CD4-positive, alpha-beta T cell treated with Interleukin-15 for 4 hours (primary cell): Measurements from ENCODE around the gene MPC2.
"Not testable (repeated sequence)": the region's sequence is repeated elsewhere in the genome, so short reads cannot be mapped to it uniquely, and the experiment has no call there.

Source experiments
- DNase-seq: peaks from one replicate; pipeline ENCODE4 v3.0.0-alpha.2; 2020; ENCODE audit warnings: low spot score

The MPC2 gene

DNA sequence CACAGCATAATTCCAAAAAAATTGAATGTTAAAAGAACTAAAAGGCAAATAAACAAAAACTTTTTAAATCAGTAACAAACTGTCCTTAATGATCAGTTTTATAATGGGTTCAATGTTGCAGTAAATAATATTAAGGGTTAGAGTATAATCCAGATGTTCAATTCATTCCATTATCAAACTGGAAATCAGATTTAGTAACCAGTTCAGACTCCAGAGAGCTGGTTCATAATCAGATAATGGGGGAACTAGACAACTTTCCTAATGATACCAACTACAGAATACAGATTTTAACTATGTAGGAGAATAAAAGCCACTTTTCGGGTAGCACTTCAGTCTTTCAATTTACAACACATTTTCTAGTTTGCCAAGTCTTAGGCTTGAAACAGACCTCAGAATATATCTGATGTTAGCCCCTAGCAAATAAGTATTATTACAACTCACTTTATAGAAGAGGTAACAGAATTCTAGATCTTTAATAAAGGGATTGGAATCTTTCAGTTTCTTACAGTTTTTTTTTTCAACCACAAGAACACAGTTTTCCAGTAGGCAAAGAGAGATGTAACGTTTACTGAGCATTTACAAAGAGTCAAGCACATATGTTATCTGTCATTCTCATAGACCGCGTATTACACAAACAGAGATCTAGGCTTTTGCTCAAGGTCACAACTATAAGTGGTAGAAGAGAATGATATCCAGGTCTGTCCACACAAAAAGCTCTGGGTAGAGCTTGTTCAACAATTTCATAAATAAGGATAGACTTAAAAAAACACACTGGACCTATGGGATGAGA, 2.3 kb downstream of the MPC2 start:
- DNase-seq, result peak; percentile 2

GRCh38 chr1:167933788-167934187, 3.1 kb downstream of the MPC2 start:
- DNase-seq, result no peak

GRCh38 chr1:167929725-167930124, 7.1 kb downstream of the MPC2 start:
- no peak for DNase-seq

DNA sequence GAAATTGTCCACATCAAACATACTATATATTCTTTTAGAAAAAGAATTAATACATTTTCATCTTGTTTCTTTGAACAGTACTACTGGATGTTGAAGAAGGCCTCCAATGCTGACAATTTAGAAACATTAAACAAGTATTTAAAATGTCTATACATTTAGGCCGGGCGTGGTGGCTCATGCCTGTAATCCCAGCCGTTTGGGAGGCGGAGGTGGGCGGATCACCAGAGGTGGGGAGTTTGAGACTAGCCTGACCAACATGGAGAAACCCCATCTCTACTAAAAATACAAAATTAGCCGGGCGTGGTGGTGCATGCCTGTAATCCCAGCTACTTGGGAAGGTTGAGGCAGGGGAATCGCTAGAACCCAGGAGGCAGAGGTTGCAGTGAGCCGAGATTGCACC, 8.0 kb downstream of the MPC2 start:
- not testable (repeated sequence) for DNase-seq

GRCh38 chr1:167928457-167928852, 8.4 kb downstream of the MPC2 start:
- no peak for DNase-seq

DNA sequence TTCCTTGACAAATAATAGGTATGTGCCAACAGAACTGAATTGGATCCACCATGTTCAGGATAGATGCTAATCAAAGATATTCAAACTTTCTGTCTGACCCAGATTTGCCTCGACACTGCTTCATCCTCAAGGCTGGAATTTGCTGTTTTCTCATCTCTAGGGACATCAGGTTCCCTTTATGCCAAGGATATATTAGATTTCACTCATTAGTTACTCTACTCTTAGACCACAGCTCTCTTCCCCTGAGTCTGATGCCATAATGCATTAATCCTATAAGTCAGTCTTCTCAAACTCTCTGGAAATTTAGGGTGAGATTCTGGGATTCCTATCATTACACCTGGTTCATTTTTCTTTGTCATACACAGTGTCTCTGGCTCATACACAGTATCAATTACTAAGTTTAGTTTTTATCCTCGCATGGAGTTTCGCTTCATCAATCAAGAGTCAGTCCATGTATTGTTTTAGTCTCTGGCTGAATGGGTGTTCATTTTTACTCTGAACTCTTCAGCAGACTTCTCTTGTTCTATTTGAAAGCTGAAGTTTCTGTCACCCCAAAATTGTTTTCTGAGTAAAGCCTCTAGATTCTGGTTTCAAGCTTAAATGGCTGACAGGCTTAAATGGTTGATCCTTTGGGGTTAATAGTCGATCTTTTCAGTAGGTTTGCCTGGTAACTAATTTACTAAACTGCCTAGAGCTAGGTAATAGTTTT, 9.7 kb downstream of the MPC2 start:
- DNase-seq, result no peak

DNA sequence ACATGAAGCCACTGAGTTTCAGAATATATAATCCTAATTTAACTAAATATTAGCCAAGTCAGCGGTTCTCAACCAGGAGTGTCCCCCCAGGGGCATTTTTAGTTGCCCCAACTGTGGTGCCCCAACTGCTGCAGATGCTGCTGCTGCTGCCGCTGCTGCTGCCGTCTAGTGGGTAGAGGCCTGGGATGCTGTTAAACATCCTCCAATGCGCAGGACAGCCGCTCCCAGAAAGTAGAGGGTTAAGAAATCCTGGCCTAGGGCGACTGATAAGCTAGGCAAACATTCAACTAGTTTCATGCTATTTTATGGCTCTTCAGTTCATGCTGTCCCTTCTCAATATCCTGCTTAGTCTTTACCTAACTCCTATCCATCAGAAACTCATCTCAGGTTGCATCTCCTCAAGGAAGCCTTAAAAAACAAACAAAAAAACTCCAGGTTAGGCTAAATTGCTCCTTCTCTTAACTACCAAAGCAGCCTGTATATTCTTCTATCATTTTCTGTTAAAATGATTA, 10.3 kb downstream of the MPC2 start:
- DNase-seq, result no peak

DNA sequence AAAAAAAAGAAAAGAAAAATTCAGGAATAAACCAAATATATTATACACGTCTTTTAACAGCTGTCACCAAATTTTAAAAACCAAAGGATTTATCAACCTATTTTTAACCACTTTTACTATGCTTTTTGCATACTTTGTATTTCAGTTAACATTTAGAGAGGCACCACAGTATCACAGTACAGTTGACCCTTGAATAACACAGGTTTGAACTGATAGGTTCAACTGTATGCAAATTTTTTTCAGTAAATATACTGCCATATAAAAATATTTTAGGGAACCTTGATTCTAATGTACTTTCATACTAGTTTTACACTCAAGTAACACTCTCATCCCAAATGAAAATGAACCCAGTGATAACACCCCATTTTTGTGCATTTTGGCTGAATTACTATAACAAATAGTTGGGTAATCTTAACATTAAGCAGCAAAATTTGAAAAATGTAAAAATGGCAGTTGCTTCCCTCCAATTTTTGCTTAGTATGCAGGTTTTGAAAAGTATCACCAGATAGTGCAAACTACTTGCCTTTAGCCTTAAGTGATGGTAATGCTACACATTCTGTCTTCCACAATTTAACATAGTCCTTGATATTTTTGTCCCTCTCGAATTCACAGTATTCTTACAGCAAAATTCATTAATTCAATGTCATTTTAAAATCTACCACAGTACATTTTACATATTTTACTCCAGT, 12.2 kb downstream of the MPC2 start:
- no peak for DNase-seq

- no peak for DNase-seq
These were observed 12.8 kb downstream of the MPC2 start for GRCh38 chr1:167924102-167924501.

DNA sequence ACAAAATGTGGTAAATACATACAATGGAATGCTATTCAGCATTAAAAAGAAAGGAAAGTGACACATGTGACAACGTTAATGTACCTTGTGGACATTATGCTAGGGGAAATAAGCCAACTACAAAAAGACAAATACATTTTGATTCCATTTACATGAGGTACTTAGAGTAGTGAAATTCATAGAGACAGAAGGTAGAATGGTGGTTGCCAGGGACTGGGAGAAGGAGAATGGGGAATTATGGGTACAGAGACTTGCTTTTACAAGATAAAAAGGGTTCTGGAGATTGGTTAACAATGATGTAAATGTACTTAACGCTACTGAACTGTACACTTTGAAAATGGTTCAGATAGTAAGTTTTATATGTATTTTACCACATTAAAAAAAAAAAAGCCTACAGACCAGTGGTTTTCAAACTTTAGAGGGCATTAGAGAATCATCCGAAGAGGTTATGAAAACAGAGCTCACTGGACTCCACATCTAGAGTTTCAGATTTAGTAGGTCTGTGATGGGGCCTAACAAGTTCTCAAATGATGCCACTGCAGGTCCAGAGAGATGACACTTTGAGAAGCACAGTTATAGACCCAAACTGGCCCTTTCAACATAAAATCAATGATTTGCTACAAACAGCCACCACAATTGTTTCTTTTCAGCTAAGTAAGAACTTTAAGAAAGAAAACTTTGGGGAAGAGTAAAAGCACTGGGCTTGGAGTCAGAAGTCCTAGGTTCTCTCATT, 13.4 kb downstream of the MPC2 start:
- DNase-seq, result no peak

DNA sequence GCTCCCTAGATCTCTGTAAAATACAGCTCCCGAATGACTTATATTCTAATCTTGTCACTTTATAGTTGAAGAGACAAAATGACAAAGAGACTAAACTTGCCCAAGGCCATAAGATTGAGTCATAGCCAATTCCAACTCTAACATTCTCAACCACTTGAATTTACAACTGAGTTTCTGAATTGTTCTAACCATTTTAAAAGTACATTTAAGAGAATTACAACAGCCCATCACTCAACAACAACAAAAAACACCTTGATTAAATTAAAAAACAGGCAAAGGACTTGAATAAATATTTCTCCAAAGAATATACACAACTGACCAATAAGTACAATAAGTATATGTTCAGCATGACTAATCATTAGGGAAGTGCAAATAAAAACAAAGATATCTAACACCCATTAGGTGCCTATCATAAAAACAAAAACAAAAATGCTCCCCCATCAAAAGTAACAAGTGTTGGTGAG, 14.2 kb downstream of the MPC2 start:
- DNase-seq, result no peak

- DNase-seq, result no peak
These were observed 14.8 kb downstream of the MPC2 start for GRCh38 chr1:167922023-167922422.

- DNase-seq, result no peak
These were observed 19.9 kb downstream of the MPC2 start for GRCh38 chr1:167916766-167917511.

DNA sequence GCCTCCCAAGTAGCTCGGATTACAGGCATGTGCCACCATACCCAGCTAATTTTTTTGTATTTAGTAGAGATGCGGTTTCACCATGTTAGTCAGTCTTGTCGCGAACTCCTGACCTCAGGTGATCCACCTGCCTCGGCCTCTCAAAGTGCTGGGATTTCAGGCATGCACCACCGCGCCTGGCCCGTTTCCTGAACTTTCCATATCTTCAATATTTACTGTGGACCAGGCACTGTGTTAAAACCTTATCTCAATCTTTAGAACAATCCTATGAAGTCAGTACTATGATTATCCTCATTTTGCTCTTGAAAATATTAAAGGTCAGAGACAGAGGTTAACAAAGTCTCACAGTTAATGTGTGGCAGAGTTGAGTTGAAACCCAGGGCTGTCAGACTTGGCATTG, 21.3 kb downstream of the MPC2 start:
- DNase-seq, result no peak

- no peak for DNase-seq
These were observed 22.9 kb downstream of the MPC2 start, which contains the start of gene ADCY10 for GRCh38 chr1:167913895-167914496. Gene ADCY10, minus strand, starts transcription at chr1:167914134. Its CDS starts 8,994 bp downstream, at chr1:167905140.

DNA sequence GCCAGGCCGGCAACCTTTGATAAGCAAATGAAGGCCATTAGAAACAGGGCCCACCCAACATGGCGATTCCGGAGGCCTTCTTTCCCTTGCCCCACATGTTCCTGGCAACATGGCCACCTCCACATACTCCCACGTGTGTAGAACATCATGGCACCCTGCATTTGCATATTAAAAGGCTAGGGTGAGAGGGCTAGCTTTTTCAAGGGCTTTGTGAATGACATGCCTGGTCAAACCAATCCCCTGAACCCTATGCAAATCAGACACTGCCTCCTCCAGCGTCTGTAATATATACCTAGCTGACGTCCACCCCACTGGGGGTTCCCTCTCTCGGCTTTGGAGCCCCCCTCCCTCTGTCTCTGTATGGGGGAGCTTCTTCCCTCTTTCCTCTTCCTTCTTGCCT, 24.6 kb downstream of the MPC2 start:
- no peak for DNase-seq

DNA sequence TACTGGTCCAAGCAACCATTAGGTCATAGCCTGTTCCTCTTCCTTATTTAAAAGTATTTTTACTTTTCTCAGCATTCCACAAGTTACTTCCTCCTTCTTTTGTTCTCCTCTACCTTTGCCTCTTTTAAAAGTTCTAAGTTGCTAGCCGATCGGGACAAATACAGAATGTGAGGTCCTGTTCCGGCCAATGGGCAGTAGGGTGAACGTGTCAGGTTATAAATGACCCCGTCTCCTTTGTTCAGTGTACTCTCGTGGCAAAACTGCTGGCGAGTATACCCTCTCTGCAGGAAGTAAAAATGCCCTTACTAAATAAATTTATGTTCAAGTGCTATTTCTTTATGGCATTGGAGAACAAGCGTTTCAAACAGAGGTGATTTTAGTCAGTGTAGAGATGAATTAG, 25.5 kb downstream of the MPC2 start:
- DNase-seq, result no peak

GRCh38 chr1:167910530-167910929, 26.3 kb downstream of the MPC2 start:
- no peak for DNase-seq

DNA sequence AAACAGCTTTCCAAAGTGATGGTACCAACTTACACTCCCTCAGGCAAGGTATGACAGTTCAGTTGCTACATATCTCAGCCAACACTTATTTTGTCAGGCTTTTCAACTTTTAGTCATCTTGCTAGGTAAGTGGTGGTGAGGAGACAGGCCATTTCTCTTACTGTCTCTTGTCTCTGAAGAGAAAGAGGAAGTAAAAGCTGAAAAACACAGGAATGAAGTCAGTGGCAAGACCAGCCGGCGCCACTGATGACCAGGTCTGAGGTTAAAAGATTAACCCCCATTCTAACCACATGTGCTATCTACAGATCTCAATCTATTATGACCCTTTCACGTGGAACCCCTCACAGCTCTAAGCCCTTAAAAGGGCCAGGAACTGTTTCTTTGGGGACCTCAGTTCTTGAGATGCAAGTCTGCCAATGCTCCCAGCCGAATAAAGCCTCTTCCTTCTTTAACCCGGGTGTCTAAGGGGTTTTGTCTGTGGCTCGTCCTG, 27.1 kb downstream of the MPC2 start:
- no peak for DNase-seq

- DNase-seq, result no peak
These were observed 31.2 kb downstream of the MPC2 start for GRCh38 chr1:167905671-167906070.

- DNase-seq, result no peak
These were observed 31.7 kb downstream of the MPC2 start for GRCh38 chr1:167905182-167905581.
